ENCODE measurements around the gene SH3GLB2.

DNA sequence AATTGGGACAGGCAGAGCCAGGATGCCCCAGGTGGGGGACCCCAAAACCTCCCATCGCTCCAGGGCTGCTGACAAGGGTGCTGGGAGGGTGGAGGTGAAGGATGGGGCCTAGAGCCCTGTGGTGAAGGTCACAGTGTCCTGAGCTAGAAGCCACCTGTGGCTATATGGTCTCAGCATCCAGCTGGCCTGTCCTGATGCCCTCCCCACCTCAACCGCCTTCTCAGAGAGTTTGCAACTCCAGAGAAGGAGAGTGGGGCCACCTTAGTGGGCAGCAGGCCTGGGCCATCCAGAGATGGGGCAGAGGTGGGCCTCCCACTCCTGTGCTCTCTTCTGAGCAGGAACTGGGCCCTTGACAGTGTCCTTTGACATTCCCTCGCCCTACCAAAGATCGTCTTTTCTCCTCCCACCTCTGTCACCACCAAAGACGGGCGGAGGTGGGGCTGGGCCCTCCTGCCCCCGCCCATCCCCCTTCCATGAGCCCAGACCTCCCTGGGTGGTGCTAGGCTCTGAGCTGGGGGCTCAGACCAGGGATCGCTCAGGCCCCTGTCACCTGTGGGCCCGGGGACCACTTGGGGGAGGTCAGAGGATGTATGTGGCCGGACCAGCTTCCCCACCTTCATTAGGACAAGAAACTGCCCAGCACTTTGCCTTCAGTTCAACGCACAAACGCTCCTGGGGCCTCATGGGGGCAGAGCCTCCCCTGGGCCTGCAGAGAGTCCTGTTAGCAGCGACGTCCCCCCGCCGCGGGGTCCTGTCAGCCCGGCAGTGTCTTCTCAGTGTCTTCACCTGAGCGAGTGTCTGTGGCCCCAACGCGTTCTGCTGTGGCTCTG lies 42.8 kb upstream of the SH3GLB2 start:
- TF ChIP-seq EZH2phosphoT487 (IDR thresholded peaks at IDR 0.05; ENCODE audit: borderline replicate concordance, low read length) (no peak), CTCF (conservative IDR thresholded peaks at IDR 0.05; ENCODE audit: low read depth, low read length) (no peak), EZH2 (IDR thresholded peaks at IDR 0.05; ENCODE audit: low read length, unreplicated experiment) (no peak)
